Aorta (tissue), 5 donors: Measurements from ENCODE around the gene MYB. TPM values are rescaled to one million over a fixed set of nuclear protein-coding genes. Genes with fewer than 3 reads are reported as not detected.
A peak's percentile ranks its signal among the peaks of the same experiment; 100 is the strongest.
"Not testable (repeated sequence)": the region's sequence is repeated elsewhere in the genome, so short reads cannot be mapped to it uniquely, and the experiment has no call there.

Experiments
- ATAC-seq: fragments of 200-7000 bp; cut with Tn5 transposase; one replicate; pipeline ENCODE4 v1.9.1; 2022; ENCODE audit warnings: moderate library complexity; ENCODE audit not compliant: low FRiP score
- DNase-seq, 2 donors: peaks; one replicate each; pipeline ENCODE4 v3.0.0-alpha.2; 2020
- H3K27ac ChIP-seq, 2 donors: one replicate each; pipeline ENCODE4 v1.5.1; 2013; ENCODE audit warnings: low read length in 2 of 2, mild to moderate bottlenecking in 2 of 2, moderate library complexity in 2 of 2, control low read depth in 1 of 2, inconsistent platforms in 1 of 2, low read depth in 1 of 2
- H3K27me3 ChIP-seq, 2 donors: one replicate each; pipeline ENCODE4 v1.6.1; 2013; ENCODE audit warnings: control low read depth in 1 of 2, low read length in 1 of 2, mild to moderate bottlenecking in 1 of 2, moderate library complexity in 1 of 2; ENCODE audit not compliant: insufficient read depth in 2 of 2, control insufficient read depth in 1 of 2
- H3K36me3 ChIP-seq, 2 donors: one replicate each; pipeline ENCODE4 v1.6.1; 2013; ENCODE audit warnings: control low read depth in 1 of 2, low read length in 1 of 2, mild to moderate bottlenecking in 1 of 2; ENCODE audit not compliant: insufficient read depth in 2 of 2, control insufficient read depth in 1 of 2
- H3K4me1 ChIP-seq, 2 donors: one replicate each; pipeline ENCODE4 v1.6.1; 2013; ENCODE audit warnings: low read length in 2 of 2, control low read depth in 1 of 2, mild to moderate bottlenecking in 1 of 2, moderate library complexity in 1 of 2; ENCODE audit not compliant: insufficient read depth in 2 of 2, control insufficient read depth in 1 of 2
- H3K4me3 ChIP-seq, 2 donors: one replicate each; pipeline ENCODE4 v1.5.1; 2013; ENCODE audit warnings: low read length in 2 of 2, control low read depth in 1 of 2, mild to moderate bottlenecking in 1 of 2
- H3K9me3 ChIP-seq: one replicate; pipeline ENCODE4 v1.6.1; 2013; ENCODE audit warnings: mild to moderate bottlenecking, low read length; ENCODE audit not compliant: control insufficient read depth
- WGBS, 2 donors: extraction: QIAGEN DNeasy Blood & Tissue Kit; methylation state at CpG; one replicate each; pipeline ENCODE4 v1.1.7; 2013; 5-methylcytosine and 5-hydroxymethylcytosine counted together
- intact Hi-C, 2 donors: fragments of 100-400 bp; cut with DNase I; formaldehyde crosslinking; loops; one replicate each; pipeline versions ENCODE4 v1.14.2 to v1.15.0; 2022
- polyA plus RNA-seq, 2 donors: library from polyadenylated mRNA; stranded (reverse); fragments of 200-250 nt; gene quantifications; one replicate each; pipeline ENCODE4 v1.2.3, GENCODE V29; 2013
- total RNA-seq, 2 donors: library from RNA; stranded (reverse); fragmentation: NEBNext Ultra II Directional; extraction: Animal tissue kit (Norgen Biotek cat#: 25700); gene quantifications; one replicate each; pipeline ENCODE4 v1.2.1, GENCODE V29; 2021
- donor health status: healthy with polysubstance abuse.
- donor health status: Bipolar disorder and iron deficiency.
- donor health status: DM: no; HTN: no; CAD: no.
- donor health status: DM: no; HTN: no; CAD: no.
- donor health status: DM: yes; HTN: yes; CAD: no.

Gene MYB
- total and polyA plus RNA-seq, 4 donors = 0.87 to 2.8 TPM; not detected in 2

GRCh38 chr6:135161411-135162395 lies 19.4 kb upstream of the MYB start:
- DNase-seq (no peak), ATAC-seq (no peak)
- Histone ChIP-seq H3K4me3 (no peak overlapping the region), H3K27ac (no peak overlapping the region), H3K36me3 (no peaks in the 10 kb centered on the region), H3K4me1 (peaks cover 0 to 1% of the 10 kb centered on the region in 2 donors), H3K27me3 (peaks cover 0 to 3% of the 10 kb centered on the region in 2 donors), H3K9me3 (no peaks in the 10 kb centered on the region)
- WGBS, 2 donors = 79 to 82% methylated on average over 3 of the region's 3 CpGs
- intact Hi-C loops = no loop called here

DNA sequence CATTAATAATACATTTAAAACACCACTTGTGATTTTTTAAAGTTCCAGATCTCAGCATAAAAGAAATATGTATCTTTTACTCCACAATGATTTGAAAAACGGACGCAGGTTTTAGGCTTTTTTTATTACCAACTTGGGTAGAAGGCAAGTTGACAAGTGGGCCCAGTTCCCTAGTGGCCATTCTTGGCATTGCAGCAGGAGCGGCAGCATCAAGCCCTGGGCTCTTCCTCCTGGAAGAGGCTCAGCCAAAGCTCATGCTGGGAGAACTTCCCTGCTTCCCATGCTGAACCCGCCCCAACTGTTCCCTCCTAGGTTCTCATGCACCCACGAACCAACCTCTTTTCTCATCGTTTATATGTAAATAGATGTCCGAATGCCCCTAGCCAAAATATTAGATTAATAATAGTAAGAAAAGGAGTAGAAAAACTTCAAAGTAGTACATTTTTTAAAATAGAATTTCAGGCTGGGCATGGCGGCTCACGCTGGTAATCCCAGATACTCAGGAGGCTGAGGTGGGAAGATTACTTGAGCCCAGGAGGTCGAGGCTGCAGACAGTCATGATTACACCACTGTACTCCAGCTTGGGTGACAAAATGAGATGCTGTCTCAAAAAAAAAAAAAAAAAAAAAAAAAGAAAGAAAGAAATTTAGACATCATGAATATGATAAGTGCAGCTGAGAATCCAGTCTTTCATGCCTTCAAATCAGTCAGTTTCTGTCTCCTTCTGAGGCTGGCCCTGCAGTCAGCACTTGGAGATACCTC lies 18.2 kb upstream of the MYB start:
- Histone ChIP-seq H3K4me1 (peaks cover 0 to 1% of the 10 kb centered on the region in 2 donors), H3K36me3 (no peaks in the 10 kb centered on the region), H3K27me3 (peaks cover 0 to 3% of the 10 kb centered on the region in 2 donors), H3K27ac (no peak overlapping the region), H3K9me3 (no peaks in the 10 kb centered on the region), H3K4me3 (no peak overlapping the region)
- intact Hi-C loops = no loop called here
- ATAC-seq = no peak
- 26 to 31% methylated on average over 10 of the region's 10 CpGs for WGBS, 2 donors
- DNase-seq = peak in 1 of 2 donors; percentile 51

DNA sequence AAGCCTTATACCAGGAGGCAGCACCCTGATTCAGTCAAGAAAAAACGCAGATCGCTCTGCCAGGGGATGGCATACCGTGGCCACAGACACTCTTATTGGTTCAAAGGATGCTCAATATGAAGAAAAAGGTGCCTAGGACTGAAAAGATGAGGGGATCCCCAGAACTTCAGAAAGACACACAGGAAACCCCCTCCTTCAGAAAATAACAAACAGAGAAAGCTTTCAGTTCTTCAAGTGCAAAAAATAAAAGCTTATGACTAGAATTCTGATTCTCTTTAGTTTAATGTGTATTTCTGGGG lies 17.7 kb upstream of the MYB start:
- Histone ChIP-seq H3K36me3 (no peaks in the 10 kb centered on the region), H3K27ac (no peak overlapping the region), H3K4me1 (peaks cover 0 to 1% of the 10 kb centered on the region in 2 donors), H3K4me3 (no peak overlapping the region), H3K9me3 (no peaks in the 10 kb centered on the region), H3K27me3 (peaks cover 0 to 3% of the 10 kb centered on the region in 2 donors)
- DNase-seq (no peak), ATAC-seq (no peak)
- 86 to 87% methylated on average over 3 of the region's 3 CpGs for WGBS, 2 donors
- intact Hi-C loops = no loop called here

- WGBS, 2 donors = 87 to 94% methylated on average over 6 of the region's 6 CpGs
Measured at GRCh38 chr6:135164387-135164786, 16.7 kb upstream of the MYB start.

DNA sequence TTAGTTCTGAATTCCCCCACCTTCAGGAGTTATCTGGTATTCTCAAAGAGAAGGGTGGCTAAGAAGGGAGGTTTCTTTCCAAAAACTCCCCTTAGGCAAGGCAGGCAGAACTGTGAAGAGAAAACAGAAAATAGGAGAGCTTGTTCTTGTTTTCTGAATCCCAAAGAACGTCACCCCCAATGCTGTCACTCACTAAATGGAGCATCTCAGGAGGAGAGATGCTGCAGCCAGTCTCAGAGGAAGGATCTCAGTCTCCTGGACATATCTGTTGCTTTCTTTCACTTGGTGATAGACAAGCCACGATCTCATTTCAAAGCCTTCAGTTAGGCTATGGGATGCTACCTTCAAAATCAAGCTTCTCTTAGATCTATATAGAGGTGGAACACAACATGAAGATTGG lies 16.1 kb upstream of the MYB start:
- intact Hi-C loops = no loop called here
- Histone ChIP-seq H3K27ac (no peak overlapping the region), H3K36me3 (no peaks in the 10 kb centered on the region), H3K4me1 (peaks cover 0 to 1% of the 10 kb centered on the region in 2 donors), H3K27me3 (peaks cover 0 to 1% of the 10 kb centered on the region in 2 donors), H3K9me3 (no peaks in the 10 kb centered on the region), H3K4me3 (no peak overlapping the region)
- 63 to 76% methylated on average over 2 of the region's 2 CpGs for WGBS, 2 donors
- DNase-seq = no peak
- no peak for ATAC-seq

More at GRCh38 chr6:135164387-135164786, 16.7 kb upstream of the MYB start:
- ATAC-seq, DNase-seq, H3K9me3 ChIP-seq, H3K27ac ChIP-seq, intact Hi-C loops, H3K27me3 ChIP-seq, H3K4me3 ChIP-seq, H3K4me1 ChIP-seq, H3K36me3 ChIP-seq: not testable (repeated sequence)

DNA sequence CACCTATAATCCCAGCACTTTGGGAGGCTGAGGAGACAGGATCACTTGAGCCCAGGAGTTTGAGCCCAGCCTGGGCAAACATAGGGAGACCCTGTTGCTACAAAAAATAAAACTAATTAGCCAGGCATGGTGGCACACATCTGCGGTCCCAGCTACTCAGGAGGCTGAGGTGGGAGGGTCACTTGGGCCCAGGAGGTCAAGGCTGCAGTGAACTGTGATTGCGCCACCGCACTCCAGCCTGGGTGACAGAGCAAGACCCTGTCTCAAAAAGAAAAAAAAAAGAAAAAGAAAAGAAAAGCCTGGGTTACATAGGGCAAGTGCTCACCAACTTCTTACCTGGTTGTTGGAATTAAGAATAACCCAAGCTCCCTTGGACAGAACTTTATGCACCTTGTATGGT lies 14.6 kb upstream of the MYB start:
- ATAC-seq = no peak
- H3K36me3 ChIP-seq = no peaks in the 10 kb centered on the region
- 92 to 95% methylated on average over 3 of the region's 3 CpGs for WGBS, 2 donors

GRCh38 chr6:135167617-135168016 lies 13.5 kb upstream of the MYB start:
- H3K27me3 ChIP-seq = peaks cover 0 to 1% of the 10 kb centered on the region in 2 donors
- H3K4me3 ChIP-seq = no peak overlapping the region
- intact Hi-C loops = no loop called here
- peaks cover 0 to 1% of the 10 kb centered on the region in 2 donors for H3K4me1 ChIP-seq
- ATAC-seq = no peak
- no peak overlapping the region for H3K27ac ChIP-seq
- WGBS, 2 donors = 39 to 50% methylated on average over 1 of the region's 1 CpG
- no peak for DNase-seq
- no peaks in the 10 kb centered on the region for H3K9me3 ChIP-seq
- no peaks in the 10 kb centered on the region for H3K36me3 ChIP-seq

More for the DNA sequence above, 14.6 kb upstream of the MYB start:
- Histone ChIP-seq H3K27ac (no peak overlapping the region), H3K27me3 (peaks cover 0 to 1% of the 10 kb centered on the region in 2 donors), H3K4me3 (no peak overlapping the region), H3K9me3 (no peaks in the 10 kb centered on the region), H3K4me1 (peaks cover 0 to 1% of the 10 kb centered on the region in 2 donors)
- intact Hi-C loops = no loop called here
- DNase-seq = no peak

- Histone ChIP-seq H3K27me3 (no peaks in the 10 kb centered on the region), H3K4me3 (no peak overlapping the region), H3K27ac (no peak overlapping the region), H3K4me1 (no peaks in the 10 kb centered on the region), H3K36me3 (no peaks in the 10 kb centered on the region), H3K9me3 (no peaks in the 10 kb centered on the region)
- intact Hi-C loops = no loop called here
- ATAC-seq (no peak), DNase-seq (no peak)
Measured at GRCh38 chr6:135168766-135169165, 12.3 kb upstream of the MYB start.
